GM12878 (cell line): Measurements from ENCODE around the gene SAMD1. TPM values are rescaled to one million over a fixed set of nuclear protein-coding genes. Genes with fewer than 3 reads are reported as not detected.
A peak's percentile ranks its signal among the peaks of the same experiment; 100 is the strongest.

Source experiments
- ASH2L ChIP-seq: fragments of 300-600, 200-600 bp; sonication (generic); IDR thresholded peaks from 2 replicates; pipeline ENCODE4 v1.6.1; 2017; ENCODE audit warnings: low read depth, mild to moderate bottlenecking, borderline replicate concordance
- BACH1 ChIP-seq: fragments of 450-650 bp; IDR thresholded peaks from 2 replicates; pipeline ENCODE4 v1.6.1; 2017; ENCODE audit warnings: mild to moderate bottlenecking, borderline replicate concordance
- CTCF ChIP-seq, 3 experiments: IDR thresholded peaks in 2 of 3; conservative IDR thresholded peaks in 1 of 3; 2 replicates each; pipeline ENCODE4 v1.5.1; 2011; ENCODE audit warnings: low read depth in 3 of 3, low read length in 3 of 3, mild to moderate bottlenecking in 3 of 3, control low read depth in 2 of 3, moderate library complexity in 2 of 3, inconsistent platforms in 1 of 3, mixed read lengths in 1 of 3; ENCODE audit not compliant: control insufficient read depth in 2 of 3, insufficient read depth in 1 of 3; ENCODE audit errors: extremely low read depth in 1 of 3
- E4F1 ChIP-seq: fragments of 450-650 bp; IDR thresholded peaks from 2 replicates; pipeline ENCODE4 v1.6.1; 2018; ENCODE audit warnings: borderline replicate concordance, mild to moderate bottlenecking; ENCODE audit not compliant: partially characterized antibody
- FOS ChIP-seq: IDR thresholded peaks from 3 replicates; pipeline ENCODE4 v1.6.1; 2011; ENCODE audit warnings: borderline replicate concordance; ENCODE audit not compliant: insufficient read length; ENCODE audit errors: extremely low read depth
- IKZF1 ChIP-seq: fragments of 450-650 bp; conservative IDR thresholded peaks from 2 replicates; pipeline ENCODE4 v1.6.1; 2017; ENCODE audit warnings: antibody characterized with exemption, mild to moderate bottlenecking
- IRF4 ChIP-seq: IDR thresholded peaks from 2 replicates; pipeline ENCODE4 v1.6.1; 2011; ENCODE audit warnings: low read depth, low read length
- NR2C2 ChIP-seq: IDR thresholded peaks from 2 replicates; pipeline ENCODE4 v1.6.1; 2011; ENCODE audit warnings: borderline replicate concordance, low read depth; ENCODE audit not compliant: control insufficient read depth, insufficient read length
- POU2F2 ChIP-seq: IDR thresholded peaks from 3 replicates; pipeline ENCODE4 v1.6.1; 2011; ENCODE audit warnings: low read depth, mild to moderate bottlenecking, low read length, borderline replicate concordance
- PRDM15 ChIP-seq: fragments of 450-650 bp; formaldehyde crosslinking; IDR thresholded peaks from 2 replicates; pipeline ENCODE4 v1.4.0; 2020; ENCODE audit warnings: mild to moderate bottlenecking, moderate library complexity
- RAD51 ChIP-seq: fragments of 450-650 bp; IDR thresholded peaks from 2 replicates; pipeline ENCODE4 v1.6.1; 2016; ENCODE audit warnings: moderate library complexity, mild to moderate bottlenecking, inconsistent platforms
- RELA ChIP-seq: fragments of 450-650 bp; IDR thresholded peaks from 2 replicates; pipeline ENCODE4 v1.8.0; 2014; ENCODE audit warnings: borderline replicate concordance; ENCODE audit not compliant: partially characterized antibody
- TCF7 ChIP-seq: IDR thresholded peaks from 2 replicates; pipeline ENCODE4 v1.6.1; 2014; ENCODE audit warnings: antibody characterized with exemption, borderline replicate concordance
- ZNF217 ChIP-seq: fragments of 450-650 bp; IDR thresholded peaks from 2 replicates; pipeline ENCODE4 v1.6.1; 2017; ENCODE audit warnings: antibody characterized with exemption, mild to moderate bottlenecking
- polyA plus RNA-seq, 11 experiments: library from polyadenylated mRNA; depleted of rRNA in 4 of 11; unstranded in 6 of 11; stranded (reverse) in 5 of 11; fragments of >200 nt; fragmentation: Nextera tagmentation in 4 of 11; fragmentation: Illumina TruSeq in 1 of 11; extraction: Ambion mirVana in 4 of 11; extraction: Trizol in 1 of 11; gene quantifications; 1 replicate in 1 of 11; 2 replicates in 10 of 11; pipeline versions ENCODE4 v1.2.1 to v1.2.3, GENCODE V29; 2011 to 2016; ENCODE audit warnings: inconsistent platforms in 2 of 11, missing spikeins in 2 of 11, low read depth in 1 of 11
- total RNA-seq, 4 experiments: library from RNA; depleted of rRNA in 3 of 4; stranded (reverse); fragments of >200 nt in 3 of 4; fragmentation: Illumina TruSeq in 1 of 4; extraction: Trizol in 1 of 4; gene quantifications; 2 replicates each; pipeline versions ENCODE4 v1.2.1 to v1.2.3, GENCODE V29; 2013 to 2021
- TF ChIP-seq, protein P1 (sequence below): fragments of 150-350 bp; IDR thresholded peaks from 2 replicates; pipeline ENCODE4 v1.6.1; 2016; ENCODE audit warnings: low read depth, low read length

The SAMD1 gene
- total and polyA plus RNA-seq, 10 of the 15 experiments (the other 5 are each of a cell fraction or from before 2014, with no cell fraction given), result 3.0 to 71.7 (median 19.3) TPM

DNA sequence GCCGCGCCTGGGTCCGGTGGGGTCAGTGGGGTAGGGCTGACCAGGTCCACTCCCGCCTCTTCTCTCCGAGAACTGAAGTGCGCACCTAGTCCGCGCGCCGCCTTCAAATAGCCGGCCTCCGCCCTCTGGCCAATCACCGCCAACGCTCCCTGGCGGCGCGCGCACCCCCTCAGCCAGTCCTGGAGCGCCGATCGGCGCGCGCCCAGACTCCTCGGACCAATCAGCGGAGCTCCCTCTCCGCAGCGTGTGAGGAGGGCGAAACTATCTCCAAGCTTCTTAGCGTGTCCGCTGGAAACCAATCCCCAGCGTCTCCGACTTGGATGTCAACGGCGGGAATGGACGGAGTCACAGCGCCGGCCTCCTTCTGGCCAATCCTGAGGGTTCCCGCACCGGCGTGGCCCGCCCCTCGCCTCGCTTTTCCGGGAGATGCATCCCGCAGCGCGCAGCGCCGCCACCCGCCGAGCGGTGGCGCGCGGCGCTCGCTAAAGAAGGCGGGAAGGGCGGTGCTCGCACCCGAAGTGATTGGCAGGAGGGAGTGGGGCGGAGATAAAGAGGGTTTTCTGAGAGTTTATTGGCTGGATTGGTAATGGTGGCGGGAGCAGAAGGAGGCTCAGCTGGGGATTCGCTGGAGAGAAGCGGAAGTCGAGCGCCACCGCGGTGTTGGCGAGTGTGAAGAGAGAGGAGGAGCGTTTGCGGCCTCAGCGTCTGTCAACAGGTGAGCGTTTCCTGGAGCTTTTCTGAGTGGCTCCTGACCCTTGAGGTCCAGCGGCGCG, 46.1 kb upstream of the SAMD1 start, which contains the start of gene ASF1B (continued):
- TF ChIP-seq NR2C2 (no peak), FOS (peak; percentile 70), BACH1 (peak; percentile 49; the same call in 1 of the 2 replicates), E4F1 (peak; percentile 80), IRF4 (no peak), IKZF1 (peak; percentile 73), ZNF217 (no peak), PRDM15 (CRISPR knock-in tag) (no peak), RELA (peak; percentile 19), TCF7 (no peak), CTCF (IDR thresholded peaks at IDR 0.05 in 2 of 3, conservative IDR thresholded peaks at IDR 0.05 in 1 of 3; ENCODE audit: control insufficient read depth in 2 of 3, extremely low read depth in 1 of 3, insufficient read depth in 1 of 3, low read depth in 3 of 3, low read length in 3 of 3) (peak; percentile 84 to 98 (median 95)), ASH2L (no peak), RAD51 (no peak), POU2F2 (peak; percentile 69; the same call in 1 of the 3 replicates)
- TF ChIP-seq, protein P1, sequence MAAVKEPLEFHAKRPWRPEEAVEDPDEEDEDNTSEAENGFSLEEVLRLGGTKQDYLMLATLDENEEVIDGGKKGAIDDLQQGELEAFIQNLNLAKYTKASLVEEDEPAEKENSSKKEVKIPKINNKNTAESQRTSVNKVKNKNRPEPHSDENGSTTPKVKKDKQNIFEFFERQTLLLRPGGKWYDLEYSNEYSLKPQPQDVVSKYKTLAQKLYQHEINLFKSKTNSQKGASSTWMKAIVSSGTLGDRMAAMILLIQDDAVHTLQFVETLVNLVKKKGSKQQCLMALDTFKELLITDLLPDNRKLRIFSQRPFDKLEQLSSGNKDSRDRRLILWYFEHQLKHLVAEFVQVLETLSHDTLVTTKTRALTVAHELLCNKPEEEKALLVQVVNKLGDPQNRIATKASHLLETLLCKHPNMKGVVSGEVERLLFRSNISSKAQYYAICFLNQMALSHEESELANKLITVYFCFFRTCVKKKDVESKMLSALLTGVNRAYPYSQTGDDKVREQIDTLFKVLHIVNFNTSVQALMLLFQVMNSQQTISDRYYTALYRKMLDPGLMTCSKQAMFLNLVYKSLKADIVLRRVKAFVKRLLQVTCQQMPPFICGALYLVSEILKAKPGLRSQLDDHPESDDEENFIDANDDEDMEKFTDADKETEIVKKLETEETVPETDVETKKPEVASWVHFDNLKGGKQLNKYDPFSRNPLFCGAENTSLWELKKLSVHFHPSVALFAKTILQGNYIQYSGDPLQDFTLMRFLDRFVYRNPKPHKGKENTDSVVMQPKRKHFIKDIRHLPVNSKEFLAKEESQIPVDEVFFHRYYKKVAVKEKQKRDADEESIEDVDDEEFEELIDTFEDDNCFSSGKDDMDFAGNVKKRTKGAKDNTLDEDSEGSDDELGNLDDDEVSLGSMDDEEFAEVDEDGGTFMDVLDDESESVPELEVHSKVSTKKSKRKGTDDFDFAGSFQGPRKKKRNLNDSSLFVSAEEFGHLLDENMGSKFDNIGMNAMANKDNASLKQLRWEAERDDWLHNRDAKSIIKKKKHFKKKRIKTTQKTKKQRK, result peak; percentile 82
